Dedifferentiated amniotic fluid mesenchymal stem cell (primary cell): ENCODE measurements around the gene MTHFD1L.
A peak's percentile ranks its signal among the peaks of the same experiment; 100 is the strongest.
"Not testable (repeated sequence)": the region's sequence is repeated elsewhere in the genome, so short reads cannot be mapped to it uniquely, and the experiment has no call there.

Experiments used
- DNase-seq: peaks from one replicate; pipeline ENCODE4 v3.0.0-alpha.2; 2016; ENCODE audit errors: extremely low spot score

Gene MTHFD1L

DNA sequence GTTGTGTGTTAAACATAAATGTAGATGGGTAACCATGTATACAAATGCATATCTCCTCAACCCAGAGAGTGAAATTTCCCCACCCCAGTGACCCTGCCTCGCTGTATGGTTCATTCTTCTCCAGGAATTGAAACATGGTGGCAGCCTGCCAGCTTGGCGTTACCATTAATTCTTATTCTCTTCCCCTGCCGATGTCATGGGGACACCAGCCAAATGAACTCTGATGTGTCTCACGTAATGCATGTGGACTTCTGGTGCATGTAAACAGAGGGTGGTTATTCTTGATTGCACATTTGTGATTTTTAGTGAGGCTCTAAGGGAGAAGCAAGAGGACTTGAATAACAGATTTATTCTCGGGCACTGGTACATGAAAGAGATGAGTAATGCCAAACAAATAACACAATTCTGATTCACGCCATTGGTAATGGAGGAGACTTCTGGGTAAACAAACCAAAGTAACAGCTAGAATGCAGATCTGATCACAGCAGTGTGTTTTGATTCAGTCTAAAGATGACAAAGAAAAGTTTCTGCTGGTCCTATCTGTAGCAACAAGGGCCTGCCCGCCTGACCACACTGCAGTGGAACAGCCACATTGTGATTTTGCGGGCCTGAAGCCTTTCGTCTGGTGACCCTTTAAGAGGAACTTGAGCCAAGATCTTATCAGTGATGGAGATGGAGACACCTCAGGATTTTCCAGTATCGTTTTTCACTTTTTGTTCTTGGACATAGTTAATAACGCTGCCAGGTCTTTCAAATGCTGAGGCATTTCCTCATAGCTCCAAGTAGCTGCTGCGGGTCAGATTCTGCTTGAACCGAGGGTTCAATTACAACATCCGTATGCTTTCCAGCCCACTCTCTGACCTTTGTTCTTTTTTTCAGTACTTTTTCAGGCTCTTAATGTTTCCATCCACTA lies 202.4 kb downstream of the MTHFD1L start:
- peak; percentile 94 for DNase-seq

DNA sequence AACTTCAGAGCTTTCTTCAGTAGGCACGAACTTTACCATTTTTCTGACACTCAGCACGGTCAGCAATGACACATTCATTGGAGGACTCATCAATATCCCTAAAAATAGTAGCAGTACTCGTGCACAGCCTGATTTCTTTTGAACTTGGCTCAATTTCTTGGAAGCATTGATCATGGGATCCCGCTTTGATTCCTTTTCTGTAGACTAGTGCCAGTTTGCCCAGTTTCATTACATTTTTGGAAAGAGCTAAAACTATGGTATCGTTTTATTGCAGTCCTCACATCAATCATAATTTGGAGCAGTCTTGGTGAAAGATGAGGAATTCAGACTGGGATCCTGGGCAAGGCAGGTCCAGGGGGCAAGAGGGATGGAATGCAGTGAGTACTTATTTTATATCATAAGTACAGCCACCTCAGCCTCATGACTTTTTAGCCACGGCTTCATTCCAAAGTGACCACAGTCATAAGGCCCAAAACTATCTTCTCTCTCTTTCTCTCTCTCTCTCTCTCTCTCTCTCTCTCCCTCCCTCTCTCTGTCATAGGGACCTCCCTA lies 203.3 kb downstream of the MTHFD1L start:
- no peak for DNase-seq

DNA sequence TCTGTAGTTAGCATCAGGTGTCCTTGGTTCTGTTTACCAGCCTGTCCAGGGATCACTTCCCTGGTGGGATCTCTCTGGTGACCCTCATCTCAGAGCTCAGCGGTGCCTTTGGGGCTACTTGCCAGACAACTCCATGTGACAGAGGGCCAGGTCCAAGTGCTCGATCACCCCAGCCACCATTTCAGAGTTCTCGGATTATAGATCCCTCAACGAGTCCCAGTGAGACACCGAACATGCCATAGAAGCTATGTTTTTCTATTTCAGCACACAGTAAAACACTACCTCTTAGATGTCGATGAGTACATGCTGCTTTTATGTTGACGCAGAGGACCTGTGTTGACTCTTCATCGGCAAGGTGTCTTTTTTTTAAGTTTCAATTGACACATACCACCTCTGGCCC lies 204.1 kb downstream of the MTHFD1L start:
- no peak for DNase-seq

DNA sequence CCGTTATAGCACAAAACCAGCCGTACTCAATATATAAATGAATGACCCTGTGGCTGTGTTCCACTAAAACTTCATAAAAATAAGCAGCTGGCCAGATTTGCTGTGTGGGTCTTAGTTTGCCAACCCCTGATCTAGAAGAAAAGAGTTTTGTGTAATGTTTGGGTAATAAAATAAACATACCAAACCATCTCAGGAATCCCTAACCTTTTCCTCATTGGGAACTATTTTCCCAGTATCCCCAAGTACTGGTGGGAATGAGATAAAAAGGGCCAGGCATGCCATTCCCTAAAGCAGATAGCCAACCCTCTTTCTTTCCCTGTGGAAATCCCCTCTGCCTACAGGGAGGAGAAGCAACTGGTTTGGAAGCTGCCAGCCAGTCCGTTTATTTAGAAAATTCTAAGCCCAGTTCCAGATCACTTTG lies 205.1 kb downstream of the MTHFD1L start:
- no peak for DNase-seq

DNA sequence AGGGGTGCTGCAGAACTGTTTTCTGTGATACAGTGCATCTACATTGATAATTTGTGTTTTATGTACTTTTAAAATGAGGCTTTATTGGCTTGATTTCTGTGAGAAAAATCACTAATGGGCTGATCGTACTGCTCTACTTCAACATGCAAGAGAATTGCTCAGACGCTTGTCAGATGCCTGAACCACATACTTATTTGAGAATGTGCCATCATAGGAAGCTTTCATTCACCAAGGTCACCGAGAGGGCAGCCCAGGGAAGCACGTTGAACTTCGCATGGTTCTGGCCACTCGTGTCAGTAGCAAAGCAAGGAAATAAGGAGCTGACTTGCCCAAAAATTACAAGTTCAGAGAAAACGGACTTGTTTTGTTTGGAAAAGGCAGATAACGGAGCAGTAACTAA lies 205.8 kb downstream of the MTHFD1L start:
- DNase-seq = peak; percentile 30

DNA sequence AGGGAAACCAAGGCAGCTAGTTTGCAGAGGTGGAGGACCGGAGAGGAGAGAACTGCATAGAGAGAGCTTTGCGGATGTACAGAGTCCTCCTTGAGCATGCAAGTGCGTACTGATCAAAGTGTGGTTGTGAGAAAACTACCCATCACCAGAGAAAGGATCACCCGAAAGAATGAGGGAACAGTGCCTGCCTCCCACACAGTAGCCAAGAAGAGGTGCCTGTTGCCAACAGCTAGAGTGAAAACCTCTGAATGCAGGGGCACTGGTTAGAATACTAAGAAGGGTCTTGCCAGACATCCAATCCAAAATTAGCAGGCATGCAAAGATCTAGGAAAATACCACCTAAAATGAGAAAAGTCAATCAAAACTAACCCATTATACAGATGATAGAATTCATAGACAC lies 207.6 kb downstream of the MTHFD1L start:
- DNase-seq = no peak

DNA sequence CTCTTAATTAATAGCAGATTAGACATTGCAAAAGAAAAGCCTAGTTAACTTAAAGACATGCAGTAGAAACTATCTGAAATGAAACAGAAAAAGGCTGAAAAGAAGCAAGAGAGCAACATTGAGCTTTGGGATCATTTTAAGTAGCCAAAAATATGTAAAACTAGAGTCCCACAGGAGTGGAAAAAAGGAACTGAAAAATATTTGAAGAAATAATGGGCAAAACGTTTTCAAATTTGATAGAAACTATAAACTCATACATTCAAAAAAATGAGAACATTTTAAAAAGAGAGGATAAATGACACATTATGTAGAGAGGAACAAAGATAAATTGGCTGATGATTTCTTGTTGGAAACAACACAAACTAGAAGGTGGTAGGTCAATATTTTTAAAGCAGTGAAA lies 208.2 kb downstream of the MTHFD1L start:
- DNase-seq = no peak

DNA sequence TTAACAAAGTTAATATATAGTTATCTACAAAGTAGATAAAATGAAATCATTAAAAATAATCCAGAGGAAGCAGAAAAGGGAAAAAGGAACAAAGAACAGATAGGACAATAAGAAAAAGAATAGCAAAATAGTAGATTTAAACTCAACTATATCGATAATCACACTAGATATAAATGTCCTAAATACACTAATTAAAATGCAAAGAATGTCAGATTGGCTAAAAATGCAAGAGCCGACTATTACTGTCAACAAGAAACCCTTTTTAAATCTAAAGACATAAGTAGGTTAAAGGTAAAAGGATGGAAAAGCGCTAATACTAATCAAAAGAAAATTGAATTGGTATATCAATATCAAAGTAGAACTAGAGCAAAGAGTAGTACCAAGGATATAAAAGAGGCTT lies 209.5 kb downstream of the MTHFD1L start:
- no peak for DNase-seq

DNA sequence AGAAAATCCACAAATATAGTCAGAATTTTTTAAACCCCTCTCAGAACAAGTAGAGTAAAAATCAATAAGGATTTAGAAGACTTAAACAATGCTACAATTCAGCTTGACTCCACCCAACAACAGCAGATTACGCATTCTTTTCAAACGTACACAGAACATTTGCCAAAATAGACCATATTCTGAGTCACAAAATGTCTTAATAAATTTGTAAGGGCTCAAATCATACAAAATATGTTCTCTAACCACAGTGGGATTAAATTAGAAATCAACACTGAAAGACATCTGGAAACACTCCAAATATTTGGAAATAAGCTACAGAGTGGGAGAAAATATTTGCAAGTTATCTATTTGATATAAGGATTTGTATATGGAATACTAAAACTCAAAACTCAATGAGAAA lies 210.0 kb downstream of the MTHFD1L start:
- peak; percentile 23 for DNase-seq

DNA sequence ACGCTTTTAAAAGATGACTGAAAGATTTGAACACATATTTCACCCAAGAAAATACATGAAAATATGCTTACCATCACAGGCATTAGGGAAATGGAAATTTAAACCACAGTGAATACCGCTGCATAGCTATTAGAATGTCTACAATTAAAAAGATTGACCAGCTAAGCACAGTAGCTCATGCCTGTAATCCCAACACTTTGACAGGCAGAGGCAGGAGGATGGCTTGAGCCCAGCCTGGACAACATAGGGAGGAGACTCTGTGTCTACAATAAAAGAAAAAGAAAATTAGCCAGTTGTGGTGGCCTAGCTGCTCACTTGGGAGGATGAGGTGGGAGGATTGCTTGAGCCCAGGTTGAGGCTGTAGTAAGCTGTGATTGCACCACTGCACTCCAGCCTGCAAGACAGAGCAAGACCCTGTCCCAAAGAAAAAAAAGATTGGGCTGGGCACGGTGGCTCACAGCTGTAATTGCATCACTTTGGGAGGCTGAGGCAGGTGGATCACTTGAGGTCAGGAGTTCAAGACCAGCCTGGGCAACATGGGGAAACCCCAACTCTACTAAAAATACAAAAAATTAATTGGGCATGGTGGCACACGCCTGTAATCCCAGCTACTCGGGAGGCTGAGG lies 210.5 kb downstream of the MTHFD1L start:
- no peak for DNase-seq

DNA sequence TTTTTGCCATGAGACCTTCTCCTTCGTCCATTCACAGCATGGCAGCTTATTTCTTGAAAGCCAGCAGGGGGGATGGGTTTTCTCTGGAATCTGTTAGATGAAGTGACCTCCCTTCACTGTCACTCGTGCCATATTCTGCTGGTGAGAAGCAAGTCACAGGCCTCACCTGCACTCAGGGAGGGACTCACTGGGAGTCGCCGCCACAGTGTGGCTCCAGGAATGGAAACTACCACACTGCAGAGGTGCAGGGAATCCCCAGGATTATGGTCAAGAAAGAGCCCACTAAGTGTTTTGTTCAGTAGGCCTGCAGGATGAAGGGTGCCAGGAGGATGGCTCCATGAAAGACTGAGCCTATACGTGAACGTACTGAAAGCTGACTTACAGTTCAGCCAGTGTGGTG lies 213.2 kb downstream of the MTHFD1L start:
- DNase-seq = no peak

DNA sequence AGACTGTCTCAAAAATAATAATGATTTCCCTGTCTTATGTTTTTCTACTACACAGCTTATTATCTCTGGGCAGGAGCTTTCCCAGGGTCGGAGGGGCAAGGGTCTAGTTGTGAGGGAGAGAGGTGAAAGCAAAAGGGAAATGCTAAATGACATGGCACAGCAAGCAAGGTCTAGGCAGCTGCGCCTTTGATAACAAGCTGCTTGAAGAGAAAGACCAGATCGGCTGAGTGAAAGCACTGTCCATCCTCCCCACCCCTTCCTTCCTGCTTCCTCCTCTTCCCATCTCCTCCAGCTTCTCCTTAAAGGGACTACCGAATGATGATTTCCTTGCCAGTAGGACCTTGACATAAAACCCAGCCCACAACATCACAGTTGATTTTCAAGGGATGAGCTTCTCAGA lies 216.2 kb downstream of the MTHFD1L start:
- no peak for DNase-seq

DNA sequence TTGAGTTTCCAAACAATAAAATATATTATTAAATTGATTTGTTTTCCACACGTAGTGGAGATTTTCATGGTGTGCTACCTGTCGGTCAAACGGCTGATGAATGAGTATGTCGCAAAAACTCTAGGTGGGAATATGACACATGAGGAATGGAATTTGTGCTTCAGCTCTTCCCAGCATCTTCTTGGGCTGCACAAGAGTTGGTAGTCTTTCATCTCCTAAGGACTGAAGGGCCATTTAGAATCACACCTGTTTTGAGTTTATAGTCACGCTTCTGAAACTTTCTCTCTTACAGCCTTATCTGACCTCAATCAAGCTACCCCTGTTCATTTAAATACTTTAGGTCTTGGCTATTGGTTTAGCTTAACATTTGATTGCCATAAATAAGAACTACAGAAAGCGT lies 216.6 kb downstream of the MTHFD1L start:
- DNase-seq = no peak

DNA sequence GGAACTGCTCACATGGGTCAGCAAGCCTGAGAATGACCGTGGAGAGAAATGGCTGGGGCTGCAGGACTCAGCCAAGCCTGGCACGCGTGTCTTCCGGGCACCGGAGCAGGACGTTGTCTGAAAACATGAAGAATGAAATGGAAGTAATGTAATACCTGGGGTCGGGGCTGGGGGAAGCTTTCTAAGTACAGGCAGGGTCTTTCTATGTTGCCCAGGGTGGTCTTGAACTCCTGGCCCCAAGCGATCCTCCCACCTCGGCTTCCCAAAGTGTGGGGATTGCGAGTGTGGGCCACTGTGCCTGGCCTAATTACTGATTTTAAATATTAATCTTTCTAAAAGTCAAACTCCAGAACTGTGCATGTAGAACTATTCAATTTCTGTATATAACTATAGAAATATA lies 218.8 kb downstream of the MTHFD1L start:
- DNase-seq = no peak

DNA sequence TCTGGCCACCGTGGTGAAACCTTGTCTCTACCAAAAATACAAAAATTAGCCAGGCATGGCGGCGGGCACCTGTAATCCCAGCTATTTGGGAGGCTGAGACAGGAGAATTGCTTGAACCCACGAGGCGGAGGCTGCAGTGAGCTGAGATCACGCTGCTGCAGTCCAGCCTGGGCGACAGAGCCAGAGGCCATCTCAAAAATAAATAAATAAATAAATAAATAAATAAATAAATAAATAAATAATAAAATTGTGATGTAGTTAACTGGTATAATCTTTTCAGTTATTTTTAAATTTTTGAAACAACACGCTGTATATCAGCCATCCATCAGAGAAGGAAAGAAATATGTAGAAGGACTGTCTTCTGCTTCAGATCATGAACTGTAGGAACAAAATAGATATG lies 221.6 kb downstream of the MTHFD1L start:
- DNase-seq = not testable (repeated sequence)

DNA sequence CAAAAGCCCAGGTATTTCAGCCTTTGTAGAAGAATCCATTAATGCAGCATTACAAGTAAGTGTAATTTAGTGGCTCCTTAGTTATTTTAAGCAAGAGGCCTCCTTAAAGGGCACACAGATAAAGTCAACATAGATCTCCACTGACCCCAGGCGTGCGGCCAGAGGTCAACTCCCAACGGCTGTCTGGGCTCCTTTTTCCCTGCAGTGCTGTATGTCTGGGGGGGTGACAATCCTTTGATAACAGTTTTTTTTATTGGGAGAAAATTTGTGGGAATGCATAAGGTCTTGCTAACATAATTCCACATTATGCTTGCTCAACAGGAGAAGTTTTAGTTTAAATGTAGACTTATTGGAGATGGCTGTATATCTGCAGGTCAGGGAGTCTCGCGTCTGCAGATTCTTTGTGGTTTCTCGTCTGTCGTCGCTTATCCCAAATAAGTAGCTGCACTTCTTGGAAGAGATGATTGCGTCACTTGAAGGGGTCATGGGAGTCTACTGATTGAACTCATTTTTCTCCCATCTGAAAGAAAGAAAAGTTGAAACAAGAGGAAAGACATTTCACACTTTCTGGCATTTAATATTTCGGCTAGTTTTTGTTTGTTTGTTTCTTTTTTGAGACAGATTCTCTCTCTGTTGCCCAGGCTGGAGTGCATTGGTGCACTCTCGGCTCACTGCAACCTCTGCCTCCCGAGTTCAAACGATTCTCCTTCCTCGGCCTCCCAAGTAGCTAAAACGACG lies 222.5 kb downstream of the MTHFD1L start:
- no peak for DNase-seq

DNA sequence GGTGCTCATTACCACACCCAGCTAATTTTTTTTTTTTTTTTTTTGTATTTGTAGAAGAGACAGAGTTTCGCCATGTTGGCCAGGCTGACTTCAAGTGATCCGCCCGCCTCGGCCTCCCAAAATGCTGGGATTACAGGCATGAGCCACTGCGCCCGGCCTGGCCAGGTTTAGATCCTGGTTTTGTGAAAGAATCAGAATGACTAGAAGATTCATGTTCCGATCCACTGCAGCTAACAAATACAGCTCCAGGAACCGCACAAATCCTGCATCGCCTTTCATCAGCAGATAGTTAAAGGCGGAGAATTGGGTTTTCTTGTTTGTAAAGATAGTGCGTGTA lies 223.1 kb downstream of the MTHFD1L start:
- DNase-seq = no peak

DNA sequence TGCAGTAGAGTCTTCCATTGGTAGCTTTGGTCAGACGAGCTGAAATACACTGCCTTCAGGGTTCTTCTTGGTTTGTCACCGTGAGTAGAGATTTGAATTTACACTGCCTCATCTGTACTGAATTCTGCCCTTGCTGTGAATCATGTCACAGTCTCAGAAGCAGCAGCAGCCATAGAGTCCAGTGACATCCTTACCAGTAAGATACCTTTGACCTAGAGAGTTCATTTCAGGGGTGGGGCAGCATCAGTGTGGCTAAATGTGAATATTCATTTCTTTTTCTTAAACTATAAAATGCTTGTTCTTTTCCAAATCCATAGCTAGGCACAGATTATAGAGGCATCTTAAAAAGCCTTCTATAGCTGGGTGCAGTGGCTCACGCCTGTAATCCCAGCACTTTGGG lies 223.5 kb downstream of the MTHFD1L start:
- DNase-seq = no peak

DNA sequence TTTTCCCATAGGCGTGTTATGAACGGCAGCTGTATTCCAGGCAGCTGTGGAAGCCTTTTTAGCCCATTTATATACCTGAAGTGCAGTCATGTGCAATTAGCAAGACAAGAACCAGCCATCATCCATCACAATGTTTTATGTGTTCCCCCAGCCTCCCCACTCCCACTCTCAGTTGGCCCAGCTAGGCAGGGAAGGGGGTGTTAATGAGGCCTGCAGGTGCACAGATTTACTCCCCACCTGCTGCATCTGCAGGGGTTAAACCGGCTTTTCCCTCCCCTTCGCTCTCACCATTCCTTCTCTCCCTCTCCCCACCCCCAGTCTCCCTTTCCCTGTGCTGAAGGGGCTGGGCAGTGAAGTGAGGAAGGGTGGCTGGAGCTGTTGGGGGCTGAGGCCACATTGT lies 224.5 kb downstream of the MTHFD1L start:
- no peak for DNase-seq

DNA sequence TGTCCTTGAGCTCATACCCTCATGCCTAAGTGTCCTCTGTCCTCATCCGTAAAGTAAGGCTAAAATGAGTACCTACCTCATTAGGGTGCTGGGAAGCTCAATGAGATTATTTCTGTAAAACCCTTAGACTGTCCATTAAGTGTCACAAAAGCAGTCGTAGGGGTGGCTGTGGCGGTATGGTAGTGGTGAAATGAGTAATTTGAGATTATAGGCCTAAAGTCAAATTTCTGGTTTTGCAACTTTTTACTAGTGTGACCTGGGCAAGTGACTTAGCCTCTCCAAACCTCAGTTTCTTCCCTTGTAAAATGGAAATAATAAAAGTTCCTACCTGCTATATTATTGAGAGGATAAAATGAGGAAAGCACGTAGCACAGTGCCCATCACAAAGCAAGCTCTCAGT lies 226.1 kb downstream of the MTHFD1L start:
- no peak for DNase-seq

DNA sequence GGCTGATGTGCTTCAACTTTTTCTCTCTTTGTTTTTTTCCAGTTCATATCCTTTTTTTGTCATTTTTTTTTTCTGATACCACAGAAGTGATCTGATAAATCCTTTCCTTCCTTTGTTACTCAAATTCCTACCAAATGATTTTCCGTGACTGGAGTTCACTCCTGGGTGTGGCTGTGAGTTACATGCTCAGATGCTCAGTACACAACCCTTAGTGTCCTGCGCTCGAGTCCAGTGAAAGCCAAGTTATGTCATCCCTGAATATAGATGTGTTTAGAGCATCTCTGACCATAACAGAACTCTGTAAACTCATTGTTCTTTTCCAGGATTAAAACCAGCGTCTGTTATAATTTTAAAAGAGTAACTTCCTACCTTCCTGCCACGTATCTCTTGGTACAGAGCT lies 227.1 kb downstream of the MTHFD1L start:
- DNase-seq = no peak

DNA sequence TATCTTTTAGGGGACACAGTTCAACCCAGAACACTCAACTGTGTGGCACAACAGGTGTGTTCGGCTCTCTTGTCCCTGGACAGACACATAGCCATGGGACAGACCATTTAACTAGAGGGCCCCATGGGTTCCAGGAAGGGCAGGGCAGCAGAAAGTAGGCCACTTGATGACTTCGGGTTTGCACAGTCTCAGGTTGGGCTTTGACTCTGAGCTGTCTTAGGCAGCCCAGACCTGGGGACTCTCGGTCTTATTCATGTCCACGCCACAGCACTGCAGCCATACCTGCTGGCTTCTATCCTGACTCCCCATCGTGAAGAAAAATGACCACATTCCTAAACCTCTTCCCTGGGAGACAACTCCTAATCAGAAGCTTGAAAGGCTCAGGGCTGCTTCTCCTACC lies 228.2 kb downstream of the MTHFD1L start:
- DNase-seq = no peak
